ENCODE measurements around the gene SLC1A4.
"Not testable (repeated sequence)": the region's sequence is repeated elsewhere in the genome, so short reads cannot be mapped to it uniquely, and the experiment has no call there.

Gene SLC1A4

GRCh38 chr2:65027616-65028244 lies 38.5 kb downstream of the SLC1A4 start:
- DNase-seq: no peak

- no peak for DNase-seq
These were observed 41.5 kb downstream of the SLC1A4 start for GRCh38 chr2:65030476-65031332.

GRCh38 chr2:65031341-65032018 lies 42.3 kb downstream of the SLC1A4 start:
- DNase-seq: no peak

- DNase-seq: no peak
These were observed 43.1 kb downstream of the SLC1A4 start for GRCh38 chr2:65032019-65032975.

- no peak for DNase-seq
These were observed 44.0 kb downstream of the SLC1A4 start for GRCh38 chr2:65033178-65033577.

GRCh38 chr2:65033667-65034066 lies 44.5 kb downstream of the SLC1A4 start:
- not testable (repeated sequence) for DNase-seq

GRCh38 chr2:65035351-65035943 lies 46.2 kb downstream of the SLC1A4 start:
- no peak for DNase-seq

GRCh38 chr2:65037178-65037577 lies 48.0 kb downstream of the SLC1A4 start:
- no peak for DNase-seq

- DNase-seq: no peak
These were observed 50.4 kb downstream of the SLC1A4 start for GRCh38 chr2:65039640-65040039.

GRCh38 chr2:65040400-65041261 lies 51.4 kb downstream of the SLC1A4 start:
- peak; percentile 66 for DNase-seq

- DNase-seq: no peak
These were observed 53.8 kb downstream of the SLC1A4 start for GRCh38 chr2:65043001-65043400.

- no peak for DNase-seq
These were observed 55.0 kb downstream of the SLC1A4 start for GRCh38 chr2:65044097-65044735.

GRCh38 chr2:65045651-65046050 lies 56.5 kb downstream of the SLC1A4 start:
- DNase-seq: no peak

- no peak for DNase-seq
These were observed 57.6 kb downstream of the SLC1A4 start for GRCh38 chr2:65046633-65047407.

GRCh38 chr2:65049010-65049639 lies 59.9 kb downstream of the SLC1A4 start:
- no peak for DNase-seq

GRCh38 chr2:65050931-65051330 lies 61.7 kb downstream of the SLC1A4 start:
- no peak for DNase-seq

GRCh38 chr2:65053199-65053598 lies 64.0 kb downstream of the SLC1A4 start:
- DNase-seq: no peak

GRCh38 chr2:65054749-65055421 lies 65.7 kb downstream of the SLC1A4 start:
- DNase-seq: no peak
